AG04450 (cell line): Measurements from ENCODE around the gene CHCHD3. TPM values are rescaled to one million over a fixed set of nuclear protein-coding genes. Genes with fewer than 3 reads are reported as not detected.

Experiments
- CTCF ChIA-PET: fragments of 300-600, 350-600 bp; formaldehyde crosslinking; extraction: SDS; loops from one replicate; lab custom pipeline; 2022; ENCODE audit warnings: antibody characterized with exemption, inconsistent platforms; lab: Charles Lee
- POLR2A ChIA-PET: fragments of 350-600 bp; formaldehyde crosslinking; extraction: SDS; loops from one replicate; lab custom pipeline; 2021; ENCODE audit warnings: antibody characterized with exemption, inconsistent platforms; lab: Yijun Ruan, JAX
- DNase-seq: peaks from one replicate; pipeline ENCODE4 v3.0.0-alpha.2; 2011; ENCODE audit warnings: low read depth, low spot score
- H3K27ac ChIP-seq: one replicate; pipeline ENCODE4 v1.5.1; 2012; ENCODE audit warnings: low read depth, low read length, control low read depth
- H3K27me3 ChIP-seq: one replicate; pipeline ENCODE4 v1.6.0; 2012; ENCODE audit warnings: low read length; ENCODE audit not compliant: control insufficient read depth, insufficient read depth
- H3K4me3 ChIP-seq: 2 replicates; pipeline ENCODE4 v1.5.1; 2011; ENCODE audit warnings: mild to moderate bottlenecking, low read depth, low read length, control low read depth
- H3K9me3 ChIP-seq: 2 replicates; pipeline ENCODE4 v1.5.1; 2012; ENCODE audit warnings: low read length; ENCODE audit not compliant: control insufficient read depth, insufficient read depth
- CTCF ChIP-seq: IDR thresholded peaks from 2 replicates; pipeline ENCODE4 v1.5.1; 2011; ENCODE audit warnings: low read depth, low read length, control low read depth, inconsistent platforms
- polyA plus RNA-seq: library from polyadenylated mRNA; depleted of rRNA; stranded (reverse); fragments of >200 nt; gene quantifications from 2 replicates; pipeline ENCODE4 v1.2.3, GENCODE V29; 2011

The CHCHD3 gene
- polyA plus RNA-seq, 1 experiment, result 77.8 TPM

GRCh38 chr7:133022661-133023060 is 59.2 kb downstream of the CHCHD3 start:
- POLR2A ChIA-PET, result no interaction called here
- Histone ChIP-seq H3K4me3 (no peak overlapping the region), H3K27ac (no peak overlapping the region), H3K27me3 (no peaks in the 10 kb centered on the region), H3K9me3 (no peaks in the 10 kb centered on the region)
- no peak for DNase-seq
- no peak for TF ChIP-seq CTCF
- CTCF ChIA-PET, result interaction anchor here (1.7 kb wide), 1 partner anchor 17 kb away, joined by 3 read pairs; no protein-coding TSS in a partner anchor

- no peak overlapping the region for H3K27ac ChIP-seq
- DNase-seq, result no peak
- H3K4me3 ChIP-seq, result no peak overlapping the region
- H3K27me3 ChIP-seq, result no peaks in the 10 kb centered on the region
- POLR2A ChIA-PET, result no interaction called here
- H3K9me3 ChIP-seq, result no peaks in the 10 kb centered on the region
- TF ChIP-seq CTCF, result no peak
- CTCF ChIA-PET, result interaction anchor here (1.3 to 1.7 kb wide), 3 partner anchors 16 to 413 kb away, joined by 3 to 4 read pairs (median 3); no protein-coding TSS in a partner anchor
Measured at GRCh38 chr7:133021196-133021595, 60.7 kb downstream of the CHCHD3 start.

GRCh38 chr7:133020496-133020895 is 61.4 kb downstream of the CHCHD3 start:
- TF ChIP-seq CTCF, result no peak
- Histone ChIP-seq H3K27ac (no peak overlapping the region), H3K27me3 (no peaks in the 10 kb centered on the region), H3K4me3 (no peak overlapping the region), H3K9me3 (no peaks in the 10 kb centered on the region)
- DNase-seq, result no peak
- ChIA-PET CTCF (no interaction called here), POLR2A (no interaction called here)

GRCh38 chr7:133019590-133019989 is 62.3 kb downstream of the CHCHD3 start:
- H3K27me3 ChIP-seq, result no peaks in the 10 kb centered on the region
- no peak overlapping the region for H3K27ac ChIP-seq
- no peak for DNase-seq
- ChIA-PET CTCF (no interaction called here), POLR2A (no interaction called here)
- H3K9me3 ChIP-seq, result no peaks in the 10 kb centered on the region
- H3K4me3 ChIP-seq, result no peak overlapping the region
- no peak for TF ChIP-seq CTCF

- H3K9me3 ChIP-seq, result no peaks in the 10 kb centered on the region
- ChIA-PET CTCF (no interaction called here), POLR2A (no interaction called here)
- TF ChIP-seq CTCF, result no peak
- no peak for DNase-seq
- no peaks in the 10 kb centered on the region for H3K27me3 ChIP-seq
- H3K4me3 ChIP-seq, result no peak overlapping the region
- H3K27ac ChIP-seq, result no peak overlapping the region
Measured at GRCh38 chr7:133016604-133017003, 65.3 kb downstream of the CHCHD3 start.
